Epithelial cell of proximal tubule (primary cell): ENCODE measurements around the gene ADGRA3. TPM values are rescaled to one million over a fixed set of nuclear protein-coding genes. Genes with fewer than 3 reads are reported as not detected.

Source experiments
- DNase-seq: peaks from one replicate; pipeline ENCODE4 v3.0.0-alpha.2; 2011; ENCODE audit warnings: low read depth
- H3K4me3 ChIP-seq: 2 replicates; pipeline ENCODE4 v1.5.1; 2011; ENCODE audit warnings: low read depth, mild to moderate bottlenecking, low read length
- CTCF ChIP-seq: conservative IDR thresholded peaks from 2 replicates; pipeline ENCODE4 v1.5.1; 2012; ENCODE audit warnings: low read depth, mild to moderate bottlenecking, low read length
- total RNA-seq: library from RNA; depleted of rRNA; stranded (reverse); fragments of >200 nt; gene quantifications from 2 replicates; pipeline ENCODE4 v1.2.3, GENCODE V29; 2015

The ADGRA3 gene
- total RNA-seq, 1 donor from 2014 or later = 35.3 TPM

DNA sequence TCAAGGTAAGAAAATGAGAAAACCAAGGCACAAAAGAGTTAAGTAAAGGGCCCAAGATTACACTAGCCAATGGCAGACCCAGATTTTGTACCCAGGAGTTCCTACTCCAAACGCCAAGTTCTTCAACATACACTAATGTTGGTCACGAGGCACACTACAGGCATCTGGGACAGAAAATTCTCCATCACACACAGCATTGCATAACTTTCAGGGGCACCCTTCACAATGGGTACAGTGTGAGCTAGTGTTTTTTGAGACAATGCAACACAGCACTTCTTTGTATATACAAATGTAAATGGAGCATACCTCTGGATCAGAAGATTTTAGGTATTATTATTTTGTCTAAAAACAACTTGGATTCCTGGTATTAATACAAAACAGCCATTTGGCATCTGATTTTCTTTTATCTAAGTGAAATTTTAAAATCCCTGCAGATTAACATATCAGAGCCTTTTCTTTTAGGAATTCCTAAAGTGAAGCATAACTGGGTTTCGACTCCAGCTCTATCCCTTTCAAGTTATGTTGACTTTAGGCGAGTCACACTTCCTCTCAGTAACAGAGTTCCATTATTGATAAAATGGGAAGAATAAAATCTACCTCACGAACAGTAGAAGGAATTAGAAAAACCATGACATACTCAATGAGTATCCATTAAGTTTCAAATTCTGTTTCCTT is 41.1 kb downstream of the ADGRA3 start:
- no peak for TF ChIP-seq CTCF
- no peak for DNase-seq
- no peak overlapping the region for H3K4me3 ChIP-seq

GRCh38 chr4:22473268-22473667 is 42.6 kb downstream of the ADGRA3 start:
- peak; percentile 44 for DNase-seq
- no peak for TF ChIP-seq CTCF
- H3K4me3 ChIP-seq = no peak overlapping the region

GRCh38 chr4:22471999-22472461 is 43.8 kb downstream of the ADGRA3 start:
- H3K4me3 ChIP-seq = no peak overlapping the region
- no peak for DNase-seq
- TF ChIP-seq CTCF = no peak

- TF ChIP-seq CTCF = no peak
- DNase-seq = no peak
- H3K4me3 ChIP-seq = no peak overlapping the region
Measured at GRCh38 chr4:22471419-22471818, 44.4 kb downstream of the ADGRA3 start.

DNA sequence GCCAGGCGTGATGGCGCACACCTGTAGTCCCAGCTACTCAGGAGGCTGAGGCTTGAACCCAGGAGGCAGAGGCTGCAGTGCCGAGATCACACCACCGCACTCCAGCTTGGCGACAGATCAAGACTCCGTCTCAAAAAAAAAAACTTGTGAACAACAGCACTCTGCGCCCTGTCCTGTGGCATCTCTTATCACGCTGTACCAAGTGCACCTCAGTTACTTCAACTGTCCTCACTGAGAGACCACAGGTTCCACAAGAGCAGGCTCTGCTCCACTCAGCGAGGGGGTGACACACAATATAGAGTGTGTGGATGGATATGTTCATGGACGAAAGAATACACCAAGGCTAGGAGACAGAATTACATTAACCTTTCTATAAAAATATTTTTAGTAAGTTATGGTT is 49.3 kb downstream of the ADGRA3 start:
- no peak for TF ChIP-seq CTCF

DNA sequence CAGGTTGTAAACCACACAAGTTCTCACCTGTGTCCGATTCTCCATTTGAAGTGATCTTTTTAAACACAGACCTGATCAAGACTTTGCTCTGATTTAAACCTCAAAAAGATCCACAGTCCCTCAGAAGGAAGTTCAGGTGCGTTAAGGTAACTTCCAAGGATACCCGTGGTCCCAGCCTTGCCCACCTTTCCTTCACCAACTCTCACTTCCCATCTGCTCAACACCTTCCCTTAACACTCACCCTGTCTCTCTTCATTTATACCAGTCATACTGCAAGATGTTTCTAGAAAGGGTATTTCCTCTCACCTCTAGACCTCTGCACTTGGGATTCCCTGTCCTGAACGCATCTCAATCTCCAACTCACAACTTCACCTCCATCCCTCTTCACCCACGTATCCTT is 49.9 kb downstream of the ADGRA3 start:
- no peak overlapping the region for H3K4me3 ChIP-seq
- no peak for TF ChIP-seq CTCF
- DNase-seq = no peak

More for the DNA sequence above, 49.3 kb downstream of the ADGRA3 start:
- DNase-seq = no peak
- H3K4me3 ChIP-seq = no peak overlapping the region

- no peak overlapping the region for H3K4me3 ChIP-seq
- no peak for TF ChIP-seq CTCF
- DNase-seq = no peak
Measured at GRCh38 chr4:22465349-22465748, 50.5 kb downstream of the ADGRA3 start.
